ENCODE data around the gene SH3BP2. TPM values are rescaled to one million over a fixed set of nuclear protein-coding genes. Genes with fewer than 3 reads are reported as not detected.
A peak's percentile ranks its signal among the peaks of the same experiment; 100 is the strongest.

The SH3BP2 gene
- total RNA-seq, 1 donor from 2014 or later, result 102 TPM

- Histone ChIP-seq H3K9me3 (no peaks in the 10 kb centered on the region), H3K27ac (no peak overlapping the region), H3K4me1 (peaks cover 21% of the 10 kb centered on the region), H3K27me3 (ENCODE audit: low read depth) (no peaks in the 10 kb centered on the region), H3K4me3 (no peak overlapping the region), H3K36me3 (peaks cover 74% of the 10 kb centered on the region)
- TF ChIP-seq, protein P1, sequence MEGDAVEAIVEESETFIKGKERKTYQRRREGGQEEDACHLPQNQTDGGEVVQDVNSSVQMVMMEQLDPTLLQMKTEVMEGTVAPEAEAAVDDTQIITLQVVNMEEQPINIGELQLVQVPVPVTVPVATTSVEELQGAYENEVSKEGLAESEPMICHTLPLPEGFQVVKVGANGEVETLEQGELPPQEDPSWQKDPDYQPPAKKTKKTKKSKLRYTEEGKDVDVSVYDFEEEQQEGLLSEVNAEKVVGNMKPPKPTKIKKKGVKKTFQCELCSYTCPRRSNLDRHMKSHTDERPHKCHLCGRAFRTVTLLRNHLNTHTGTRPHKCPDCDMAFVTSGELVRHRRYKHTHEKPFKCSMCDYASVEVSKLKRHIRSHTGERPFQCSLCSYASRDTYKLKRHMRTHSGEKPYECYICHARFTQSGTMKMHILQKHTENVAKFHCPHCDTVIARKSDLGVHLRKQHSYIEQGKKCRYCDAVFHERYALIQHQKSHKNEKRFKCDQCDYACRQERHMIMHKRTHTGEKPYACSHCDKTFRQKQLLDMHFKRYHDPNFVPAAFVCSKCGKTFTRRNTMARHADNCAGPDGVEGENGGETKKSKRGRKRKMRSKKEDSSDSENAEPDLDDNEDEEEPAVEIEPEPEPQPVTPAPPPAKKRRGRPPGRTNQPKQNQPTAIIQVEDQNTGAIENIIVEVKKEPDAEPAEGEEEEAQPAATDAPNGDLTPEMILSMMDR (IDR thresholded peaks at IDR 0.05), result no peak
- DNase-seq (no peak), ATAC-seq (no peak)
- intact Hi-C loops (cut with DNase I), result no loop called here
Observed at GRCh38 chr4:2879026-2879425, 86.1 kb downstream of the SH3BP2 start.

GRCh38 chr4:2881431-2881830, 88.5 kb downstream of the SH3BP2 start:
- H3K9me3 ChIP-seq, result no peaks in the 10 kb centered on the region
- no peak overlapping the region for H3K4me3 ChIP-seq
- no peak overlapping the region for H3K27ac ChIP-seq
- intact Hi-C loops (cut with DNase I), result no loop called here
- H3K4me1 ChIP-seq, result peaks cover 5% of the 10 kb centered on the region
- H3K27me3 ChIP-seq (ENCODE audit: low read depth), result no peaks in the 10 kb centered on the region
- H3K36me3 ChIP-seq, result peaks cover 84% of the 10 kb centered on the region
- DNase-seq (no peak), ATAC-seq (no peak)
- TF ChIP-seq, protein P1 (IDR thresholded peaks at IDR 0.05), result no peak

DNA sequence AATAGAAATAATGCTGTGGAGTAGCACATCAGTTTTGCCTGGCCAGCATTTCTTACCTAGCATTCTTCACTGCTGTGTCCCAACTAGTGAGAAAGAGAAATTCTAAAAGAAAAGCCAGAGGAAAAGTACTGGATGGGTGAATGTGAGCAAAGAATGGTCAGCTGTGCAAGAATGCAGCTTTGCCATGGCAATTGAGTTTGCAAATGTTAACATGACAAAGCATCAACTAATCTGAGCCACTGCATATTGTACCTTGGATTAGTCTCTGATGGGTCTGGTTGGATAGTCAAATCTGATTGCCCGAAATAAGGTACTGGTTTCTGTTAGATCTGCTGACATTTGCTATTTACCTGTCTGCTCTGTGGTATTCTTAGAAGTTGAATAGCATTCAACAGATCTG, 89.5 kb downstream of the SH3BP2 start:
- H3K27ac ChIP-seq, result no peak overlapping the region
- DNase-seq, result no peak
- H3K4me1 ChIP-seq, result peaks cover 5% of the 10 kb centered on the region
- intact Hi-C loops (cut with DNase I), result no loop called here
- no peaks in the 10 kb centered on the region for H3K9me3 ChIP-seq
- no peak overlapping the region for H3K4me3 ChIP-seq
- ATAC-seq, result no peak
- H3K36me3 ChIP-seq, result peaks cover 84% of the 10 kb centered on the region
- H3K27me3 ChIP-seq (ENCODE audit: low read depth), result no peaks in the 10 kb centered on the region
- TF ChIP-seq, protein P1 (IDR thresholded peaks at IDR 0.05), result no peak

DNA sequence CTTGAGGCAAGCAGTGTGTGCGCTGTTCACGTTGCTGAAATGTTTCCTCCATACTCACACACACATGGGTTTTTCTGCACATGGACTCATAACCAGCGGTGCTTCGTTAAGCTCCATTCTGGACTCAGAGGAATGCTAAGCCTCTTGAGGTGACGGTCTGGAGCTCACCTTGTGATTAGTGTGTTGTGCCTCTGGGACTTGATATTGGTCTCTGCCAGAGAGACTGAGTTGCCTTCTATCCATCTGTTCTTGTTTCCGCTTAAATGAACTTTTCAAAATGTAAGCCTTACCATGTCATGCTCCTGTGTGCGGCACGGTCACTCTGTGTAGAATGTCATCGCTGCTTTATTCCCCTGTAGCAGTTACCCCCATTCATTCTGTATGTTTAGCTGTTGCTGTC, 93.3 kb downstream of the SH3BP2 start:
- Histone ChIP-seq H3K27me3 (ENCODE audit: low read depth) (no peaks in the 10 kb centered on the region), H3K9me3 (no peaks in the 10 kb centered on the region), H3K4me1 (no peaks in the 10 kb centered on the region), H3K4me3 (no peak overlapping the region), H3K27ac (no peak overlapping the region), H3K36me3 (peaks cover 87% of the 10 kb centered on the region)
- intact Hi-C loops (cut with DNase I), result no loop called here
- DNase-seq (no peak), ATAC-seq (no peak)
- TF ChIP-seq, protein P1 (IDR thresholded peaks at IDR 0.05), result no peak

DNA sequence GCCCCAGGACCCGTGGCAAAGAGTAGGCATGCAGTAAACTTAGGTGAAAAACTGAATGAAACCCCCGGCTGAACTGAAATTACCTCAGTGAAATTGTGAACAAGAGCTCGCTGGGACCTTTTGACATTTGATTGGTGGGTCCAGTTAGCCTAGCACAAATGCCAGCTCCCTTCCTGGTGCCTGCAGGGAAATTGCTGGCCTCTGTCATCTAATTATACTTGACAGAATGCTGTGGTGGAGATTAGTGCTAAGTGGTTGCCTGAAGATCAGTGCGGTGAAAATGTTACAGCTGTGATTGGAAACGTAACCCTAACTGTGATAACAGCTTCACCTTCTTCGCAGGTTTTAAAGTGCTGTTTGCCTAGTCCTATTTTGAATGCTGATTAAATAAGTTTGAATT, 93.7 kb downstream of the SH3BP2 start:
- DNase-seq (no peak), ATAC-seq (no peak)
- H3K9me3 ChIP-seq, result no peaks in the 10 kb centered on the region
- H3K27me3 ChIP-seq (ENCODE audit: low read depth), result no peaks in the 10 kb centered on the region
- intact Hi-C loops (cut with DNase I), result no loop called here
- no peak overlapping the region for H3K27ac ChIP-seq
- TF ChIP-seq, protein P1 (IDR thresholded peaks at IDR 0.05), result no peak
- no peaks in the 10 kb centered on the region for H3K4me1 ChIP-seq
- no peak overlapping the region for H3K4me3 ChIP-seq
- H3K36me3 ChIP-seq, result peaks cover 88% of the 10 kb centered on the region

DNA sequence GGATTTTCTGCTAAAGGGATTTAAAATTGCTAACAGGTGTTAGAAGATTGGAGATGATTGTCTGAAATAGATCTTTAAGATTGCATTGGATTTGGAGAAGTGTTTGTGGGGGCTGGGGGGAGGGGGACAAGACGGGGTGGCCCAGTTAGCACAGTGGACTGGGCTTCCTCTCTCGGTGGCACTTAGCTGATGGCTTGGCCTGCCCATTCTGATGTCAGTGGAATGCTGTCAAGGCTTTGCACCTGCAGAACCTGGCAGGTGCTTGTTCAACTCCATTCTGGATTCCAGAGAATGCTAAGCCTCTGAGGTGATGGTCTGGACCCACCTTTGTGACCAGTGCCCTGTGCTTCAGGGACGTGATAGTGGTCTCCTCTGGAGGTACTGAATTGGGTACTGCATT, 94.5 kb downstream of the SH3BP2 start:
- Histone ChIP-seq H3K4me1 (no peaks in the 10 kb centered on the region), H3K36me3 (peaks cover 81% of the 10 kb centered on the region), H3K4me3 (no peak overlapping the region), H3K27ac (no peak overlapping the region), H3K27me3 (ENCODE audit: low read depth) (no peaks in the 10 kb centered on the region), H3K9me3 (no peaks in the 10 kb centered on the region)
- DNase-seq (no peak), ATAC-seq (peak; percentile 31 to 45)
- TF ChIP-seq, protein P1 (IDR thresholded peaks at IDR 0.05), result no peak
- intact Hi-C loops (cut with DNase I), result no loop called here

Data from lower lobe of right lung (tissue), 2 donors.